ENCODE measurements around the gene TNS2. TPM values are rescaled to one million over a fixed set of nuclear protein-coding genes. Genes with fewer than 3 reads are reported as not detected.
A peak's percentile ranks its signal among the peaks of the same experiment; 100 is the strongest.

TNS2 gene
- total and polyA plus RNA-seq, 9 donors: 66.8 to 255 (median 190) TPM

DNA sequence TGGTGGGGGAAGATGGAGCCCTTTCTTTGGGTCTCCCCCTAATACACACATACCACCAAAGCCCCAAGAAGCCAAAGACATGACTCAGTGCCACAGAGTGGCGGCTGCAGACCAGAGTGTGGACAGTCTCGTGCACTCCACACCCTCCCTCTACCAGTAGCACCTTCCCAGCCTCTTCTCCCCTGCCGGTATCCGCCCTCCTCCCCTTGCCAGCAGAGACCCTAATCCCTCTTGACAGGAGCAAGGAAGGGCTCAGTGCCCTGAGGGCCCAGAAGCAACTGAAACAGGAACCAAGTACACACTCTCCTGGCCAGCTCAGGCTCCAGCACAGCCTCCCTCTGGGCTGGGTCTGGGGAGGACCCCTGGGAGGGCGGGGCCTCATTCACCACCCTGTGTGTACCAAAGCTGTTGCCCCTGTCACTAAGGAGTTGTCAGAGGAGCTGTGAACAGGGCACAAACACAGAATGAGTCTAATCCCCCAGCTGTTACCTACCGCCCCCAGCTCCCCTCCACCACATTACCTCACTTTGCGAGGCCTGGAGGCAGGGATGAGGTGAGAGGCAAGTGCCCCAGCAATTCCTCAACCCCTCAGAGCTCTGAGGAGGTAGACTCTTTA lies 21.1 kb downstream of the TNS2 start:
- Histone ChIP-seq H3K27me3 (no peaks in the 10 kb centered on the region), H3K4me3 (no peak overlapping the region), H3K36me3 (no peaks in the 10 kb centered on the region), H3K27ac (peak overlapping the region; percentile 71 to 75), H3K4me1 (ENCODE audit: insufficient read depth) (peaks cover 43% of the 10 kb centered on the region), H3K9me3 (no peaks in the 10 kb centered on the region)
- DNase-seq: peak in 4 of 5 donors; percentile 26 to 42 (median 33)
- WGBS, 3 donors: 79 to 88% (median 86%) methylated on average over 7 of the region's 7 CpGs
- intact Hi-C loops (cut with DNase I): no loop called here
- TF ChIP-seq POLR2A (IDR thresholded peaks at IDR 0.05) (no peak), EP300 (IDR thresholded peaks at IDR 0.05) (no peak)
- TF ChIP-seq, protein P1, sequence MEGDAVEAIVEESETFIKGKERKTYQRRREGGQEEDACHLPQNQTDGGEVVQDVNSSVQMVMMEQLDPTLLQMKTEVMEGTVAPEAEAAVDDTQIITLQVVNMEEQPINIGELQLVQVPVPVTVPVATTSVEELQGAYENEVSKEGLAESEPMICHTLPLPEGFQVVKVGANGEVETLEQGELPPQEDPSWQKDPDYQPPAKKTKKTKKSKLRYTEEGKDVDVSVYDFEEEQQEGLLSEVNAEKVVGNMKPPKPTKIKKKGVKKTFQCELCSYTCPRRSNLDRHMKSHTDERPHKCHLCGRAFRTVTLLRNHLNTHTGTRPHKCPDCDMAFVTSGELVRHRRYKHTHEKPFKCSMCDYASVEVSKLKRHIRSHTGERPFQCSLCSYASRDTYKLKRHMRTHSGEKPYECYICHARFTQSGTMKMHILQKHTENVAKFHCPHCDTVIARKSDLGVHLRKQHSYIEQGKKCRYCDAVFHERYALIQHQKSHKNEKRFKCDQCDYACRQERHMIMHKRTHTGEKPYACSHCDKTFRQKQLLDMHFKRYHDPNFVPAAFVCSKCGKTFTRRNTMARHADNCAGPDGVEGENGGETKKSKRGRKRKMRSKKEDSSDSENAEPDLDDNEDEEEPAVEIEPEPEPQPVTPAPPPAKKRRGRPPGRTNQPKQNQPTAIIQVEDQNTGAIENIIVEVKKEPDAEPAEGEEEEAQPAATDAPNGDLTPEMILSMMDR (IDR thresholded peaks at IDR 0.05): no peak

DNA sequence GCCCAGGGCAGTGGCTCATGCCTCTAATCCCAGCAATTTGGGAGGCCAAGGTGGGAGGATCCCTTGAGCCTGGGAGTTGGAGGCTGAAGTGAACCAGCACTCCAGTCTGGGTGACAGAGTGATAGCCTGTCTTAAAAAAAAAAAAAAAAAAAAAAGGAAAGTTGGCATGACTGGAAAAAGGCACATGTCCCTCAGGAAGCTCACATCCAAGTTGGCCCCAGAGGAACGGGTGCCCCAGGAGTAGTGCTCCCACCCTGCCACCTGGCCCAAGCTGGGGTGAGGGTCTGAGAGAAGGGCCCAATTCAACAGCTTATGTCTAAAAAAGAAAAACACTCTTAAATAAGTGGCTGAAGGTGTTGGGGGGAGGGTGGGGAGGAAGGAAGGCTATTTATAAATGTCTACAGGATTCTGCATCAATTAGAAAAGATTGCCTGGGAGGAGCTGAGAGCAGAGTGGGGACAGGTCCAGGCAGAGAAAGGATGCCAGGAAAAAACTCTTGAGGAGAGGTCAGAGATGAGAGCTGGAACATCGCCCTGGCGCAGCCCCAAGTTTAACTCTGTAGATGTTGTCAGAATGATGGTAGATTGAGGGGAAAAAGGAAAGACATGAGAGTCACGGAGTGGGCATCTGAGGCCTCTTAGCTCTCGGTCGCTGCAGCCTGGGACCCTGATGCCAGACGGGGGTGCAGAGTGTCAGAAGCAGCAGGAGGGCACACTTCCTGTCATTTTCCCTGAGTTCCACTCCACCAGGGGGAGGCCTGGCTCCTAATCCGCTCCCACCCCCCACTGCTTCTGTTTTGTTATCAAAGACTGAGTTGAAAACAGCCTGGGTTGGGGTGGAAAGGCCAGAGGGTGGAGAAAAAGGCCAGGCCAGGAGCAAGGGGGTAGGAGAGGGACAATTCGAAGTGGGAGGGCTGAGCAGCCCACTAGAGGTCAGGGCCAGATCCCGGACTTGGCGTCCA lies 22.0 kb downstream of the TNS2 start:
- Histone ChIP-seq H3K4me1 (ENCODE audit: insufficient read depth) (peaks cover 40% of the 10 kb centered on the region), H3K36me3 (no peaks in the 10 kb centered on the region), H3K4me3 (no peak overlapping the region), H3K9me3 (no peaks in the 10 kb centered on the region), H3K27ac (peak overlapping the region; percentile 71 to 75), H3K27me3 (no peaks in the 10 kb centered on the region)
- peak; percentile 87 to 95 (median 94) for DNase-seq
- TF ChIP-seq, protein P1 (IDR thresholded peaks at IDR 0.05): peak in 2 of 3 donors; percentile 25 to 29
- TF ChIP-seq EP300 (IDR thresholded peaks at IDR 0.05): no peak
- WGBS, 3 donors: 7 to 12% (median 9%) methylated on average over 11 of the region's 11 CpGs
- intact Hi-C loops (cut with DNase I): no loop called here

DNA sequence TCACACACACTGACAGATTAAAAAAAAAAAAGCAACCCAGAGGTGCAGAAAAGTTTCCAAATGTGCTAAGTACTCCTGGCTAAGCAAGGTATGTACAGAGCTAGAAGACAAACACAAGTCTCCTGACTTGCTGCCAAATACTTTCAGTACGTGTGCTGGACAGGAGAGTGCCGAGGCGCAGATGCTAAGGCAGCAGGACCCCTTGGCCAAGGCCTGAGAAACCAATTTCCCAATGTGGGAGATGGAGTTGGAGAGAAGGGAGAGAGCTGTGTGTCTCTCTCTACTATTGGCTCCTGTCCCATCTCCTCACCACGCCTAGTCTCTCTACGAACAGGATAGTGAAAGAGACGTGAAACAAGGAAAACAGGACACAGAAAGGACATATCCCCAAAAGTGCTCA lies 24.0 kb downstream of the TNS2 start:
- no peaks in the 10 kb centered on the region for H3K36me3 ChIP-seq
- WGBS, 3 donors: 49 to 73% (median 67%) methylated on average over 6 of the region's 6 CpGs
- H3K9me3 ChIP-seq: no peaks in the 10 kb centered on the region
- H3K4me3 ChIP-seq: no peak overlapping the region
- H3K4me1 ChIP-seq (ENCODE audit: insufficient read depth): peaks cover 44% of the 10 kb centered on the region
- no peaks in the 10 kb centered on the region for H3K27me3 ChIP-seq
- no peak for TF ChIP-seq POLR2A (IDR thresholded peaks at IDR 0.05)
- TF ChIP-seq EP300 (IDR thresholded peaks at IDR 0.05): no peak
- TF ChIP-seq, protein P1 (IDR thresholded peaks at IDR 0.05): no peak
- peak in 3 of 5 donors; percentile 21 to 52 (median 31) for DNase-seq
- intact Hi-C loops (cut with DNase I): no loop called here
- peak overlapping the region; percentile 24 to 36 for H3K27ac ChIP-seq

DNA sequence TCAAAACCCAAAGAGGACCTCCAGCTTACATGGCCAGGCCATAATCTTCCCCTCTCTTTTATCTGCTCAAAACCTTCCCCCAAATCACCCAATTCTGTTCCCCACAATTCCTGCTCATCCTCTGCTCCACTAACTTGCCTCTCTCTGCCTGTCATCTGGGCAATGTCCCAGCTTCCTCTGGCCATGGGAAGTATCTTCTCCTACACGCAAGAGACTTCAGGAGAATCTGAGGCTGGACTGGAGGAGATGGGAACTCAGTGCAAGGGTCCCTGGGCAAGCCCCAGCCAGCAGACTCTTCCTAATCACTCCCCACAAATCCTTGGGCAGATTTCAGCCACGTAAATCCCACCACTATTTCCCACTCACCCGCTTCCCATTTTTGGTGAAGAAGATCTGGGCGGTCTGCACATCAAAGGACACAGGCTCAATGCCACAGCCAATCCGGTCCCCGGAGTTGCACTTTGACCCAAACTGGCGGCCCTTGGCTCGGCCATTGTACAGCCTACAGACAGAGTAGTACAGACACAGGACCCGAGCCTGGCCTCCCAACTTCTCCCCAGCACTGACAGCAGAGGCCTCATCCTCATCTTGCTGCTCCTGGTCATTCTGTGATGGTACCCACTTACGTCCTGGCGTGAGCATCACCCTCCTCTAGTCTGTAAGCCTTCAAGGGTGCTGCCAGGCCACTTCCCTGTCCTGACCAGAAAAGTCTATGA lies 24.6 kb downstream of the TNS2 start:
- intact Hi-C loops (cut with DNase I): no loop called here
- no peaks in the 10 kb centered on the region for H3K9me3 ChIP-seq
- H3K4me1 ChIP-seq (ENCODE audit: insufficient read depth): peaks cover 41% of the 10 kb centered on the region
- H3K27ac ChIP-seq: peak overlapping the region; percentile 24 to 36
- H3K27me3 ChIP-seq: no peaks in the 10 kb centered on the region
- no peaks in the 10 kb centered on the region for H3K36me3 ChIP-seq
- 88 to 95% (median 93%) methylated on average over 11 of the region's 11 CpGs for WGBS, 3 donors
- DNase-seq: peak in 3 of 5 donors; percentile 20 to 39 (median 23)
- H3K4me3 ChIP-seq: no peak overlapping the region
- TF ChIP-seq EP300 (IDR thresholded peaks at IDR 0.05): no peak
- TF ChIP-seq, protein P1 (IDR thresholded peaks at IDR 0.05): no peak
- TF ChIP-seq POLR2A (IDR thresholded peaks at IDR 0.05): no peak

Data from ovary (tissue), 9 donors.